Keratinocyte (primary cell): ENCODE data around the gene LAMA3. TPM values are rescaled to one million over a fixed set of nuclear protein-coding genes. Genes with fewer than 3 reads are reported as not detected.
A peak's percentile ranks its signal among the peaks of the same experiment; 100 is the strongest.

Experiments used
- DNase-seq: peaks from one replicate; pipeline ENCODE4 v3.0.0-alpha.2; 2011; ENCODE audit warnings: low read depth, missing footprints, low spot score
- FAIRE-seq: peaks from 2 replicates; lab custom pipeline; 2011; peaks lifted over from hg19 to GRCh38; lab: Jason Lieb, UNC
- H2AFZ ChIP-seq: 2 replicates; pipeline ENCODE4 v1.6.0; 2012; ENCODE audit warnings: low read length, control low read depth, inconsistent platforms; ENCODE audit not compliant: control insufficient read depth
- H3K27ac ChIP-seq: 2 replicates; pipeline ENCODE4 v1.5.1; 2011; ENCODE audit warnings: low read length; ENCODE audit not compliant: control insufficient read depth, insufficient read depth
- H3K27me3 ChIP-seq: 3 replicates; pipeline ENCODE4 v1.6.0; 2011; ENCODE audit warnings: low read length; ENCODE audit not compliant: control insufficient read depth, insufficient read depth; ENCODE audit errors: extremely low read depth
- H3K36me3 ChIP-seq, 2 experiments: 2 replicates in 1 of 2; 3 replicates in 1 of 2; pipeline ENCODE4 v1.5.1; 2011; ENCODE audit warnings: low read length in 2 of 2, mild to moderate bottlenecking in 1 of 2; ENCODE audit not compliant: control insufficient read depth in 2 of 2, insufficient read depth in 2 of 2; ENCODE audit errors: extremely low read depth in 1 of 2
- H3K4me1 ChIP-seq: 3 replicates; pipeline ENCODE4 v1.5.1; 2011; ENCODE audit warnings: low read length; ENCODE audit not compliant: control insufficient read depth, insufficient read depth; ENCODE audit errors: extremely low read depth
- H3K4me2 ChIP-seq: 3 replicates; pipeline ENCODE4 v1.6.0; 2011; ENCODE audit warnings: low read depth, low read length; ENCODE audit not compliant: control insufficient read depth, insufficient read depth; ENCODE audit errors: extremely low read depth
- H3K4me3 ChIP-seq, 3 experiments: fragments of 200-600 bp in 1 of 3; sonication (generic) in 1 of 3; 2 replicates in 2 of 3; 3 replicates in 1 of 3; pipeline ENCODE4 v1.5.1; 2011 to 2016; ENCODE audit warnings: low read length in 3 of 3, mild to moderate bottlenecking in 3 of 3, control low read depth in 2 of 3, inconsistent platforms in 1 of 3, low read depth in 1 of 3, mixed read lengths in 1 of 3, mixed run types in 1 of 3, moderate library complexity in 1 of 3; ENCODE audit not compliant: control insufficient read depth in 2 of 3, insufficient read depth in 2 of 3; ENCODE audit errors: extremely low read depth in 1 of 3
- H3K79me2 ChIP-seq: 2 replicates; pipeline ENCODE4 v1.6.0; 2012; ENCODE audit warnings: low read length; ENCODE audit not compliant: control insufficient read depth, insufficient read depth
- H3K9ac ChIP-seq: 3 replicates; pipeline ENCODE4 v1.6.0; 2011; ENCODE audit warnings: low read length; ENCODE audit not compliant: control insufficient read depth, insufficient read depth; ENCODE audit errors: extremely low read depth
- H3K9me1 ChIP-seq: 3 replicates; pipeline ENCODE4 v1.6.0; 2011; ENCODE audit warnings: low read length; ENCODE audit not compliant: control insufficient read depth, insufficient read depth; ENCODE audit errors: extremely low read depth
- H3K9me3 ChIP-seq: 2 replicates; pipeline ENCODE4 v1.5.1; 2012; ENCODE audit warnings: low read depth, low read length; ENCODE audit not compliant: control insufficient read depth
- H4K20me1 ChIP-seq: 3 replicates; pipeline ENCODE4 v1.6.0; 2011; ENCODE audit warnings: low read length; ENCODE audit not compliant: control insufficient read depth, insufficient read depth; ENCODE audit errors: extremely low read depth
- CTCF ChIP-seq, 3 experiments: IDR thresholded peaks in 1 of 3; conservative IDR thresholded peaks in 1 of 3; optimal IDR thresholded peaks in 1 of 3; 2 replicates in 2 of 3; 3 replicates in 1 of 3; pipeline versions ENCODE3 to v1.5.1; 2011; ENCODE audit warnings: low read length in 3 of 3, mild to moderate bottlenecking in 3 of 3, moderate library complexity in 2 of 3, control low read depth in 1 of 3, inconsistent platforms in 1 of 3; ENCODE audit not compliant: insufficient read depth in 2 of 3; ENCODE audit errors: extremely low read depth in 1 of 3
- EZH2 ChIP-seq: IDR thresholded peaks from one replicate; pipeline ENCODE4 v1.6.1; 2012; ENCODE audit warnings: inconsistent platforms, mild to moderate bottlenecking, low read length, moderate library complexity
- dilution Hi-C: fragments of 300-500 bp; cut with MboI; formaldehyde crosslinking; loops from one replicate; pipeline ENCODE4 v1.7.0; 2020; ENCODE audit warnings: low sequenced_read_pairs; ENCODE audit not compliant: extremely low pct_ligation_motif_present
- polyA plus RNA-seq, 5 experiments: library from polyadenylated mRNA; depleted of rRNA in 3 of 5; stranded (reverse) in 3 of 5; stranded (forward) in 1 of 5; unstranded in 1 of 5; fragments of >200 nt; gene quantifications; 1 replicate in 1 of 5; 2 replicates in 3 of 5; 3 replicates in 1 of 5; pipeline versions ENCODE4 v1.2.1 to v1.2.3, GENCODE V29; 2011 to 2012; ENCODE audit warnings: missing spikeins in 2 of 5, low read depth in 1 of 5, low replicate concordance in 1 of 5

The LAMA3 gene
- polyA plus RNA-seq, 1 donor (not counting 4 experiments of a cell fraction or from before 2014, with no cell fraction given): 1,944 TPM

- no peak for FAIRE-seq
- TF ChIP-seq CTCF (optimal IDR thresholded peaks at IDR 0.05 in 1 of 3, IDR thresholded peaks at IDR 0.05 in 1 of 3, conservative IDR thresholded peaks at IDR 0.05 in 1 of 3; ENCODE audit: extremely low read depth in 1 of 3, insufficient read depth in 2 of 3, low read length in 3 of 3): no peak
- TF ChIP-seq EZH2: no peak
- Histone ChIP-seq H2AFZ (no peak overlapping the region), H3K27ac (peak overlapping the region; percentile 98), H3K36me3 (peaks cover 0 to 4% of the 10 kb centered on the region in 2 experiments), H3K4me2 (peak overlapping the region; percentile 54), H3K9ac (peak overlapping the region; percentile 74), H3K4me1 (peaks cover 60% of the 10 kb centered on the region), H3K4me3 (no peak overlapping the region), H4K20me1 (no peaks in the 10 kb centered on the region), H3K79me2 (no peaks in the 10 kb centered on the region), H3K27me3 (no peaks in the 10 kb centered on the region), H3K9me1 (no peaks in the 10 kb centered on the region), H3K9me3 (no peaks in the 10 kb centered on the region)
- dilution Hi-C loops: no loop called here
- no peak for DNase-seq
Observed at GRCh38 chr18:23825496-23825895, 136.2 kb downstream of the LAMA3 start.

GRCh38 chr18:23825978-23826405 is 136.7 kb downstream of the LAMA3 start:
- Histone ChIP-seq H3K4me2 (peak overlapping the region; percentile 90), H3K27me3 (no peaks in the 10 kb centered on the region), H3K79me2 (no peaks in the 10 kb centered on the region), H4K20me1 (no peaks in the 10 kb centered on the region), H3K27ac (peak overlapping the region; percentile 98), H3K4me3 (peak overlapping the region in 1 of 3 experiments; percentile 29), H3K9ac (peak overlapping the region; percentile 74), H3K9me3 (no peaks in the 10 kb centered on the region), H2AFZ (peak overlapping the region; percentile 8), H3K36me3 (peaks cover 0 to 4% of the 10 kb centered on the region in 2 experiments), H3K9me1 (no peaks in the 10 kb centered on the region), H3K4me1 (peaks cover 60% of the 10 kb centered on the region)
- no peak for DNase-seq
- TF ChIP-seq EZH2 (no peak), CTCF (optimal IDR thresholded peaks at IDR 0.05 in 1 of 3, IDR thresholded peaks at IDR 0.05 in 1 of 3, conservative IDR thresholded peaks at IDR 0.05 in 1 of 3; ENCODE audit: extremely low read depth in 1 of 3, insufficient read depth in 2 of 3, low read length in 3 of 3) (no peak)
- dilution Hi-C loops: no loop called here
- peak; percentile 97 for FAIRE-seq
